OCI-LY3 (cell line): ENCODE data around the gene KLHL36.

Experiments
- H2AFZ ChIP-seq: fragments of 200-600, 300-600 bp; shearing (Covaris generic); 2 replicates; pipeline ENCODE4 v1.6.0; 2014; ENCODE audit warnings: antibody characterized with exemption, low read depth, low read length
- H3K27ac ChIP-seq: fragments of 200-600, 300-600 bp; sonication (generic); 2 replicates; pipeline ENCODE4 v1.5.1; 2014; ENCODE audit warnings: mild to moderate bottlenecking, low read length, moderate library complexity, mixed read lengths
- H3K27me3 ChIP-seq: fragments of 200-600, 300-600 bp; sonication (generic); 2 replicates; pipeline ENCODE4 v1.6.1; 2014; ENCODE audit warnings: low read depth, low read length, mixed read lengths
- H3K36me3 ChIP-seq: fragments of 200-600, 300-600 bp; sonication (generic); replicated peaks from 2 replicates; pipeline ENCODE3; 2014; ENCODE audit warnings: low read depth, low read length, mixed read lengths
- H3K4me1 ChIP-seq: fragments of 300-600, 200-600 bp; sonication (generic); 2 replicates; pipeline ENCODE4 v1.6.1; 2014; ENCODE audit warnings: low read length, mixed read lengths
- H3K4me2 ChIP-seq: fragments of 200-600, 300-600 bp; sonication (generic); 2 replicates; pipeline ENCODE4 v1.6.1; 2014; ENCODE audit warnings: low read length, mixed read lengths
- H3K4me3 ChIP-seq: fragments of 300-600, 200-600 bp; sonication (generic); 2 replicates; pipeline ENCODE4 v1.5.1; 2014; ENCODE audit warnings: antibody characterized with exemption, mild to moderate bottlenecking, low read length, moderate library complexity
- H3K79me2 ChIP-seq: fragments of 300-600, 200-600 bp; shearing (Covaris generic); 2 replicates; pipeline ENCODE4 v1.6.1; 2014; ENCODE audit warnings: mild to moderate bottlenecking, low read length, mixed read lengths
- H3K9ac ChIP-seq: fragments of 300-600, 200-600 bp; shearing (Covaris generic); 2 replicates; pipeline ENCODE4 v1.6.0; 2014; ENCODE audit warnings: mild to moderate bottlenecking, low read length, moderate library complexity
- H3K9me3 ChIP-seq: fragments of 200-600, 300-600 bp; shearing (Covaris generic); 2 replicates; pipeline ENCODE4 v1.6.1; 2014; ENCODE audit warnings: low read length, mixed read lengths; ENCODE audit not compliant: insufficient read depth
- H4K20me1 ChIP-seq: fragments of 200-600, 300-600 bp; sonication (generic); 2 replicates; pipeline ENCODE4 v1.6.1; 2016; ENCODE audit warnings: low read length, mixed read lengths; ENCODE audit not compliant: insufficient read depth
- EZH2phosphoT487 ChIP-seq: fragments of 200-600 bp; shearing (Covaris generic); IDR thresholded peaks from 2 replicates; pipeline ENCODE4 v1.6.1; 2018; ENCODE audit warnings: antibody characterized with exemption, mixed run types, low read depth
- TF ChIP-seq, protein P1 (sequence below): fragments of 200-600, 300-600 bp; sonication (generic); IDR thresholded peaks from 2 replicates; pipeline ENCODE4 v1.5.1; 2014; ENCODE audit warnings: antibody characterized with exemption, low read length, low read depth

The KLHL36 gene

DNA sequence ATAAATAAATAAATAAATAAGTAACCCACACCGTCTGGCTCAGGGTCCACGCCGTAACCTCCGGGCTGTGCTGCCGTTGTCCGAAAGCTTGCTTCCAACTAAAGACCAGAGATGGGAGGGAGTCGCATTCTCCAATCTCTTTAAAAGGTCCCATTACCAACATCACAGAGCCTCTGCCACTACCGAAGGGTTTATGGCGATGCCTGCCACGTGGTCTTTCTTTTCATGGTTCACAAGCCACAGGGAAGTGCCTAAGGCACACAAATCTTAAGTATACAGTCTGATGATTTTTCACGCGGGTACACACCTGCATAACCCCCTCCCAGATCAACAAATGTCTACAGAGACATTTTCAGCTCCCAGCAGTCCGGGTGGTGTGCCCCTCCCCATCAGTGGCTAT, 31.8 kb upstream of the KLHL36 start:
- H3K4me2 ChIP-seq = peak overlapping the region; percentile 81
- peak overlapping the region; percentile 86 for H3K4me3 ChIP-seq
- H2AFZ ChIP-seq = no peak overlapping the region
- H3K4me1 ChIP-seq = peaks cover 47% of the 10 kb centered on the region
- TF ChIP-seq EZH2phosphoT487 = no peak
- TF ChIP-seq, protein P1, sequence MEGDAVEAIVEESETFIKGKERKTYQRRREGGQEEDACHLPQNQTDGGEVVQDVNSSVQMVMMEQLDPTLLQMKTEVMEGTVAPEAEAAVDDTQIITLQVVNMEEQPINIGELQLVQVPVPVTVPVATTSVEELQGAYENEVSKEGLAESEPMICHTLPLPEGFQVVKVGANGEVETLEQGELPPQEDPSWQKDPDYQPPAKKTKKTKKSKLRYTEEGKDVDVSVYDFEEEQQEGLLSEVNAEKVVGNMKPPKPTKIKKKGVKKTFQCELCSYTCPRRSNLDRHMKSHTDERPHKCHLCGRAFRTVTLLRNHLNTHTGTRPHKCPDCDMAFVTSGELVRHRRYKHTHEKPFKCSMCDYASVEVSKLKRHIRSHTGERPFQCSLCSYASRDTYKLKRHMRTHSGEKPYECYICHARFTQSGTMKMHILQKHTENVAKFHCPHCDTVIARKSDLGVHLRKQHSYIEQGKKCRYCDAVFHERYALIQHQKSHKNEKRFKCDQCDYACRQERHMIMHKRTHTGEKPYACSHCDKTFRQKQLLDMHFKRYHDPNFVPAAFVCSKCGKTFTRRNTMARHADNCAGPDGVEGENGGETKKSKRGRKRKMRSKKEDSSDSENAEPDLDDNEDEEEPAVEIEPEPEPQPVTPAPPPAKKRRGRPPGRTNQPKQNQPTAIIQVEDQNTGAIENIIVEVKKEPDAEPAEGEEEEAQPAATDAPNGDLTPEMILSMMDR = no peak
- peaks cover 6% of the 10 kb centered on the region; the same call in 1 of the 2 replicates for H3K27me3 ChIP-seq
- H3K27ac ChIP-seq = peak overlapping the region; percentile 59
- H3K9me3 ChIP-seq = peaks cover 4% of the 10 kb centered on the region; the same call in 1 of the 2 replicates
- peaks cover 53% of the 10 kb centered on the region for H3K36me3 ChIP-seq
- peak overlapping the region; percentile 91 for H3K9ac ChIP-seq
- peaks cover 63% of the 10 kb centered on the region for H3K79me2 ChIP-seq
- H4K20me1 ChIP-seq = peaks cover 50% of the 10 kb centered on the region

DNA sequence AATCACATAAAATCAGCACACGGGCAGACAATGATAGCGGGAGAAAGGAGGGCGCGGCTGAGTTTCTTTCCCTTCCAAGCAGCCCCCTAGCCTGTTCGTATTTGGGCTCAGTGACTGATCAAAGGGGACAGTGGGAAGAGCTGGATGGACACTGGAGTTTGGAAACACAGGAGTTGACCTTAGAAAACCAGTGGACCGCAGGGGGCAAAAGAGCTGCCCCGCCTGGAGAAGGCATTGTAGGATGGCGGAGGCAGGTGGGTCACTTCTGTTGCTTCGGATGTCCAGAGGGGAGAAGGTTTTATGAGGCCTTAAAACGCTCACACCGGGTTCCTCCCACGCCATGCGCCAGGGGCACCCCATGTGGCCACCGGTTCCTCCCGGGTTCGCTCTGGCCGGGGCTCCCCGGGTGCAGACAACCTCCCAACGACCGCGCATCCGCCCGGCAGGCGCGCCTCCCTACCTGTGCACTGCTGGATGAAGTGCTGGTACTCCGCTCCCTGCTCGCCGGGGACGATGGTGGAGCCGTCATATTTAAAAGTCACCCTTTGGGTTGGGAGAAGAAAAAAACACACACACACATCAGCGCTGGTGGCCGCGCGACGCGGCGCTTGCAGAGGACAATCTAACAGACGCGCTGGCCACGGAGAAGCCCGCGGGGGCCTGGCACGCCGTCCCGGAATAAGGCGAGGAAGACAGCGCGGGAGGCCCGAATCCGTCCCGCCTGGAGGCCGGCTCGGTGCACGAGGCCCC, 31.1 kb upstream of the KLHL36 start:
- H2AFZ ChIP-seq = no peak overlapping the region
- H3K9ac ChIP-seq = peak overlapping the region; percentile 91
- H3K27ac ChIP-seq = peak overlapping the region; percentile 59

DNA sequence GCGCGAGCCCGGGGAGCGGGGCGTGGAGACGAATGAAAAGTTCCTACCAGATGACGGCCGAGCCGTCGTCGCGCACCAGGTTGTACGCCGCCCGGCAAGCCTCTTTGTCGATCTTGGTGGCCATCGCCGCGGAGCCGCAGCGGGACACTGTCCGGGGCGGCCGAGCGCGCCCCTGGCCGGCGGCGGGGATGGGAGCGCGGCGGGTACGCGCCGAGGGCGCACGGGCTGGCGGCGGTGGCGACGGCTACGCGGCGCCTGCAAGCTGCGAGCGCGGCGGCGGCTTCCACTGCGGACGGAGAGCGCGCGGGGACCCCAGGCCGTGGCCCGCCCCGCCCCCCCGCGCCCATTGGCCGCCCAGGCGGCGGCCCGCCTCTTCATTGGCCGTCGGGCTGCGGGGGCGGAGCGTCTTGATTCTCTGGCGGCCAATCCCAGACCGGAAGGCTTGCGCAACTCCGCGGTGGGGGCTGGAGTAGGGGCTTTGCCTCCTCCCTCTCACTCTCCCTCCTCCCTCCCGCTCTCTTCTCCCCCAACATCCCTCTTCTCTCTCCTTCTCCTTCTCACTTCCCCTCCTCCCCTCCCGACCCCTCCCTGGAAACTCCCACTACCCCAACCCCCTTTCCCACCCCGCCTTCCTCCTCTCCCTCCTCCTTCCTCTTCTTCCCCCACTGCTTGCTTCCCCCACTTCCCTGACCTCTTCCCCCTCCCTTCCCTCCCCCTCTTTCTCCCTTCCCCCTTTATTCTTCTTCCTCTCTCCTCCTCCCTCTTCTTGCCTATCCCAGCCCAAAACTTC, 30.3 kb upstream of the KLHL36 start, which contains the start of gene COTL1:
TSS of gene COTL1 (minus strand) at position 288 of the 790 bp plus-strand sequence. CDS start at position 124, 164 bp downstream.
- Histone ChIP-seq H3K27ac (peak within 1 kb of the TSS; percentile 59), H3K4me3 (peak within 1 kb of the TSS; percentile 86), H3K4me2 (peak within 1 kb of the TSS; percentile 81), H3K9ac (peak within 1 kb of the TSS; percentile 91), H3K4me1 (peaks cover 53% of the 10 kb centered on the region), H2AFZ (no peak within 1 kb of the TSS), H4K20me1 (peaks cover 42% of the 10 kb centered on the region), H3K9me3 (no peaks in the 10 kb centered on the region), H3K36me3 (peaks cover 39% of the 10 kb centered on the region), H3K79me2 (peaks cover 48% of the 10 kb centered on the region), H3K27me3 (peaks cover 6% of the 10 kb centered on the region; the same call in 1 of the 2 replicates)
- TF ChIP-seq, protein P1 = no peak
- no peak for TF ChIP-seq EZH2phosphoT487

More for the DNA sequence above, 31.1 kb upstream of the KLHL36 start:
- Histone ChIP-seq H3K27me3 (peaks cover 6% of the 10 kb centered on the region; the same call in 1 of the 2 replicates), H3K4me3 (peak overlapping the region; percentile 86), H3K9me3 (peaks cover under 1% of the 10 kb centered on the region; the same call in 1 of the 2 replicates), H3K36me3 (peaks cover 46% of the 10 kb centered on the region), H3K79me2 (peaks cover 56% of the 10 kb centered on the region), H3K4me2 (peak overlapping the region; percentile 81), H4K20me1 (peaks cover 44% of the 10 kb centered on the region), H3K4me1 (peaks cover 53% of the 10 kb centered on the region)
- no peak for TF ChIP-seq EZH2phosphoT487
- TF ChIP-seq, protein P1 = no peak
